ENCODE results near the gene EEFSEC.

EEFSEC gene

GRCh38 chr3:128168836-128169235 lies 15.6 kb downstream of the EEFSEC start:
- Histone ChIP-seq H3K4me3 (no peak overlapping the region), H3K36me3 (peaks cover 0 to 5% (median 0%) of the 10 kb centered on the region in 3 donors), H3K4me1 (no peaks in the 10 kb centered on the region), H3K27ac (no peak overlapping the region), H3K27me3 (no peaks in the 10 kb centered on the region), H3K9me3 (no peaks in the 10 kb centered on the region)
- TF ChIP-seq, protein P1, sequence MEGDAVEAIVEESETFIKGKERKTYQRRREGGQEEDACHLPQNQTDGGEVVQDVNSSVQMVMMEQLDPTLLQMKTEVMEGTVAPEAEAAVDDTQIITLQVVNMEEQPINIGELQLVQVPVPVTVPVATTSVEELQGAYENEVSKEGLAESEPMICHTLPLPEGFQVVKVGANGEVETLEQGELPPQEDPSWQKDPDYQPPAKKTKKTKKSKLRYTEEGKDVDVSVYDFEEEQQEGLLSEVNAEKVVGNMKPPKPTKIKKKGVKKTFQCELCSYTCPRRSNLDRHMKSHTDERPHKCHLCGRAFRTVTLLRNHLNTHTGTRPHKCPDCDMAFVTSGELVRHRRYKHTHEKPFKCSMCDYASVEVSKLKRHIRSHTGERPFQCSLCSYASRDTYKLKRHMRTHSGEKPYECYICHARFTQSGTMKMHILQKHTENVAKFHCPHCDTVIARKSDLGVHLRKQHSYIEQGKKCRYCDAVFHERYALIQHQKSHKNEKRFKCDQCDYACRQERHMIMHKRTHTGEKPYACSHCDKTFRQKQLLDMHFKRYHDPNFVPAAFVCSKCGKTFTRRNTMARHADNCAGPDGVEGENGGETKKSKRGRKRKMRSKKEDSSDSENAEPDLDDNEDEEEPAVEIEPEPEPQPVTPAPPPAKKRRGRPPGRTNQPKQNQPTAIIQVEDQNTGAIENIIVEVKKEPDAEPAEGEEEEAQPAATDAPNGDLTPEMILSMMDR (IDR thresholded peaks at IDR 0.05), result no peak
- no peak for DNase-seq
- intact Hi-C loops (cut with DNase I; ENCODE audit: low total_unique reads), result no loop called here

- peak in 1 of 2 donors; percentile 45 for DNase-seq
- H3K9me3 ChIP-seq, result no peaks in the 10 kb centered on the region
- H3K27me3 ChIP-seq, result no peaks in the 10 kb centered on the region
- H3K4me1 ChIP-seq, result no peaks in the 10 kb centered on the region
- H3K4me3 ChIP-seq, result no peak overlapping the region
- TF ChIP-seq, protein P1 (IDR thresholded peaks at IDR 0.05), result peak; percentile 66 to 74
- intact Hi-C loops (cut with DNase I; ENCODE audit: low total_unique reads), result no loop called here
- no peak overlapping the region for H3K27ac ChIP-seq
- H3K36me3 ChIP-seq, result peaks cover 0 to 1% (median 0%) of the 10 kb centered on the region in 3 donors
Observed at GRCh38 chr3:128170866-128171516, 17.7 kb downstream of the EEFSEC start.

GRCh38 chr3:128173200-128173599 lies 19.9 kb downstream of the EEFSEC start:
- no peaks in the 10 kb centered on the region for H3K9me3 ChIP-seq
- no peaks in the 10 kb centered on the region for H3K27me3 ChIP-seq
- no peak overlapping the region for H3K4me3 ChIP-seq
- H3K4me1 ChIP-seq, result no peaks in the 10 kb centered on the region
- intact Hi-C loops (cut with DNase I; ENCODE audit: low total_unique reads), result no loop called here
- H3K27ac ChIP-seq, result no peak overlapping the region
- no peaks in the 10 kb centered on the region for H3K36me3 ChIP-seq
- no peak for DNase-seq
- TF ChIP-seq, protein P1 (IDR thresholded peaks at IDR 0.05), result no peak

- intact Hi-C loops (cut with DNase I; ENCODE audit: low total_unique reads), result no loop called here
- TF ChIP-seq, protein P1 (IDR thresholded peaks at IDR 0.05), result no peak
- H3K4me3 ChIP-seq, result no peak overlapping the region
- no peak for DNase-seq
- H3K36me3 ChIP-seq, result no peaks in the 10 kb centered on the region
- no peaks in the 10 kb centered on the region for H3K27me3 ChIP-seq
- H3K4me1 ChIP-seq, result peaks cover 0 to 2% (median 0%) of the 10 kb centered on the region in 4 donors
- H3K9me3 ChIP-seq, result no peaks in the 10 kb centered on the region
- no peak overlapping the region for H3K27ac ChIP-seq
Observed at GRCh38 chr3:128173849-128174248, 20.6 kb downstream of the EEFSEC start.

DNA sequence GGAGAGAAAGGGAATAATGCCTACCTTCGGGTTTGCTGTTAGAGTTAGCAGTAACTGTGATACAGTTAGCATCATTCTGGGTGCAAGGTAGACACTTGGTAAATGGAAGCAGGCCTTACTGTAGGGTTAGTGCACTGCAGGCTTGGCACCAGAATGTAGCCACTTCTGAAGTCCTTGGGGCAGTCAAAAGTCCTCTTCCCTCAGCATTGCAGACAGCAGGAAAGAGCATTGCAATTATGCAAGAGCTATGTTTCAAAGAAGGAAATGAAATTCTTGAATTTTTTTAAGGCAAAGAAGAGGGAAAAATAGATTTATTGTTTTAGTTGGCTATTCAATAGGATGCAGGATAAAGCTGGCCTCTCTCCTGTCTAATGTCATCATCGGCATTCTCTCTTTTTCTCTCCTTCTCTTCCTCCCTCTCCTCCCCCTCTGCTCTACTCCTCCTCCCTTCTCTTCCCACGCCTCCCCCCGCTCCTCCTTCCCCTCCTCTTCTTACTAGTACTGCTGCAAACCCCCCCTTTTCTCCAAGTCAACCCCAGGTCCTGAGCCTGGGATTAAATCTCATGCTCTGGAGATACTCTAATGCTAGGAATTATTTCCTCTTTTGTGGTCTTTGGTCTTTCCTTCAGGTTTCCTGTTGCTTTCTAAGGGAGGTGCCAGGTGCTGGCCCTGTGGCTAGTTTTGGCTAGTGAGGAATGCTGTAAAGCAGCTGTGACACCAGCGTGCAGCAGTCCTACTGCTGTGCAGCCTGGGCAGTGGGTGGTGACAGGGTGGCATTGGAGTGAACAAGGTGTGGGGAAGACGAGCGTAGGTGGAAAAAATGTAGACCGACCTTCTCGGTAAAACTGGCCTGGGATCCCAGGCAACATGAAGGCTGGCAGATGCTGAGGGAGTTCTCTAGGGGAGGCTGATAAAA lies 21.7 kb downstream of the EEFSEC start:
- Histone ChIP-seq H3K36me3 (no peaks in the 10 kb centered on the region), H3K27ac (no peak overlapping the region), H3K4me3 (no peak overlapping the region), H3K4me1 (peaks cover 0 to 12% (median 0%) of the 10 kb centered on the region in 4 donors), H3K27me3 (no peaks in the 10 kb centered on the region), H3K9me3 (no peaks in the 10 kb centered on the region)
- TF ChIP-seq, protein P1 (IDR thresholded peaks at IDR 0.05), result no peak
- no peak for DNase-seq
- intact Hi-C loops (cut with DNase I; ENCODE audit: low total_unique reads), result no loop called here

Measured in tibial artery (tissue), 4 donors.